Effector CD8-positive, alpha-beta T cell (primary cell): ENCODE results near the gene INO80.

Experiments
- DNase-seq: peaks from one replicate; lab custom pipeline; 2025; lab: John Stamatoyannopoulos, UW

INO80 gene

DNA sequence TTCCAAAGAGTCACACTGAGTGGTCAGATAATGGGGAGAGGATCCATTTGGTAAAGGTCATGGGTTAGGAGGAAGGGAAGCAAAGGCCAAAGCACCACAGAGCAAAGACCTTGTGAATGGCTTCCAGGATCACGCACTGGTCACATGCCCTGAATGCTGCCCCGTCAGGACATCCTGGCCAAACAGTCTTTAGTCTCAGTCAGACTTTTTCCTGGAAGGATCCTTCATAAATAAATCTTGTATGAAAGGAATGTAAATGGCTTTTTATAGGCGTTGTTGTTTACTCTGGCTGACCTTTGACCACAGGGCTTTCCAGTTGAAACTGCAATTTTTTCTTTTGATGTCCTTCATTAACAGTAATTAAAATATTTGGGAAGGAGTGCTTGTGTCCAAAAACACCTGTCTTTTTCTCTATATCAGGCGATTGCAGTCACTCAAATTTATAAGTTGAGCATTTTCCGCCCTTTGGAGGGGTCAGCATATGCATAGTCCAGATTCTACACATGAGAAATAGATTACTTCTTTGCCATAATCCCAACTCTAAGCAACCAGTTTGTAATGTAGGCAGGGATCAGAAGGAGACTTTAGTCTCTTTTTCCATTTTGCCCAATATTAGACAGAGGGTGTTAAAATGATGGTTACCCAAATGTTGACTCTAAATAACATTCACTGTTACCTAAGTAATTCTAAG lies 114.4 kb downstream of the INO80 start:
- no peak for DNase-seq

GRCh38 chr15:40999190-40999589 lies 116.9 kb downstream of the INO80 start:
- no peak for DNase-seq

GRCh38 chr15:40995656-40996055 lies 120.4 kb downstream of the INO80 start:
- DNase-seq = no peak

DNA sequence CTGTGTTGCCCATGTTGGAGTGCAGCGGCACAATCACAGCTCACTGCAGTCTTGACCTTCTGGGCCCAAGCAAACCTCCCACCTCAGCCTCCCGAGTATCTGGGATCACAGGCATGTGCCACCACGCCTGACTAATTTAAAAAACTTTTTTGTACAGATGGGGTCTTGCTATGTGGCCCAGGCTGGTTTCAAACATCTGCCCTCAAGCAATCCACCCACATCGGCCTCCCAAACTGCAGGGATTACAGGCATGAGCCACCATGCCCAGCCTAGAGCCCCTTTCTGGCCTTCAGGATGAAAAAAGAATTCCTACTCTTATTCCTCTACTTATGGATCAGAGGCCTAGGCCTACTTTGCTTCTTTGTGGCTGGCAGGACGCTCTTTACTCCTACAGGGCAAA lies 123.3 kb downstream of the INO80 start:
- no peak for DNase-seq

- no peak for DNase-seq
These were observed 123.8 kb downstream of the INO80 start for GRCh38 chr15:40992241-40992741.

DNA sequence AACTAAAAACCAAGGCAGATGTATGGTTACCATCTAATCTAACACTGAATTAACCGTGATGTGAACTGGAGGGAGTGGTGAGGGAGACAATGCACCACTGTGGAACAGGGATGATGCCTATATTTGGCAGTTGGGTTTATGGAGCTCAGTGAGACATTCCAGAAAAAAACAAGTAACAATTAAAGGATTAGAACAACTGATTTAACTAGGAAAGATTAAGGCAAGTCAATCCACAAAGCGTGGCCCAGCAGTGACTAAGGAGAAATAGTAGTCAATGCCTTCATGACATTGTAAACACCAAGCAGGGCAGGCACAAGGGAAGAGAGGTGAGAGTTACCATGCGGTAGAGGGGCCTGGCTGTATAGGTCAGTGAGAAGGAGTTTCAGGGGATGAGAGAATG lies 124.7 kb downstream of the INO80 start:
- DNase-seq = no peak

DNA sequence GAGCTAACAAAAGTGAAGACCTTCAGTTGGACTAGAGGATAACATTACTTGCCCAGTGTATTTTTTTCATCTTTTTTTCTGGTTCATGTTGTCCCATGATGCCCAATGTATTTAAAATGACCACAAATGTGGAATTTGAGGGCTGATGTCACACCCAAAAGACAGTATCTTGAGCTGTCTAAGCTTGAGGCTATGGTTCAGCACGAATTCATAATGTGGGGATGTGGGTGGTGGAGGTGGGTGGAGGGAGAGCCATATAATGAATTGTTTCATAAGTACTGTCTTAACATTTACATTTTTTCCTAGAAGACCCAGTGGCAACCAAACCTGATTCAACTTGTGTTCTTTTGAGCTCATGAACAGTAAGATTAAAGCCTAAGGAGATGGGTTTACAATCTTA lies 125.3 kb downstream of the INO80 start:
- no peak for DNase-seq

- DNase-seq = no peak
These were observed 126.0 kb downstream of the INO80 start for GRCh38 chr15:40990080-40990479.

DNA sequence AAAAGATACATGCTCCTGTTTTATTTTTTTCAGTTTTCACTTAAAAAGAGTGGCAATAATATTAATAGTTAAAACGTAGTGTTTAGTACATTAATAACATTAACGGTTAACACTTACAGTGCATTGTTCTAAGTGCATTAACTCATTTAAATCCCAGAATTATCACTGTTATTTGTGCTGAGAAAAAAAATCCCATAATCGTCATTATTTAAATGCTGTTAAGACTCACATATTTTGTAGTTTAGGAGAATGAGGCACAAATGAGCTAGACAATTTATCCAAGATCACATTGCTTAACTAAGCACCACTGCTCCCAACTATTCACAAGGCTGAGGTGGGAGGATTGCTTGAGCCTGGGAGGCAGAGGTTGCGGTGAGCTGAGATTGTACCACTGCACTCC lies 127.9 kb downstream of the INO80 start:
- no peak for DNase-seq

DNA sequence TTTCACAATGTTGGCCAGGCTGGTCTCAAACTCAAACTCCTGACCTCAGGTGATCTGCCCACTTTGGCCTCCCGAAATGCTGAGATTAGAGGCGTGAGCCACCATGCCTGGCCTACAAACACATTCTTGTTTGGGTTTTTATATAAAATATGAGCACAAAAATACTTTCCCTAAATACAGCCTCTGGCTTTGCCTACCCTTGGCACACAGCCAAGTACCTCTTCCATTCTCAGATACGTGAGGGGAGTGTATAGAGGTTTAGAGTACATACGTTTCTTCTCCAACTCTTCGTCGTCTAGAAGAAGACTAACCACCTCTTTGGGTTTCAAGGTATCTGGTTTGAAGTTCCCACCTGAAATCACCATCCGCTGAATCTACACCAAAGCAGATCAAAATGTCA lies 129.3 kb downstream of the INO80 start:
- no peak for DNase-seq

GRCh38 chr15:40985541-40986330 lies 130.3 kb downstream of the INO80 start:
- no peak for DNase-seq

GRCh38 chr15:40984964-40985363 lies 131.1 kb downstream of the INO80 start:
- no peak for DNase-seq

GRCh38 chr15:40984406-40984805 lies 131.7 kb downstream of the INO80 start:
- no peak for DNase-seq

GRCh38 chr15:40982855-40983254 lies 133.2 kb downstream of the INO80 start:
- DNase-seq = no peak

DNA sequence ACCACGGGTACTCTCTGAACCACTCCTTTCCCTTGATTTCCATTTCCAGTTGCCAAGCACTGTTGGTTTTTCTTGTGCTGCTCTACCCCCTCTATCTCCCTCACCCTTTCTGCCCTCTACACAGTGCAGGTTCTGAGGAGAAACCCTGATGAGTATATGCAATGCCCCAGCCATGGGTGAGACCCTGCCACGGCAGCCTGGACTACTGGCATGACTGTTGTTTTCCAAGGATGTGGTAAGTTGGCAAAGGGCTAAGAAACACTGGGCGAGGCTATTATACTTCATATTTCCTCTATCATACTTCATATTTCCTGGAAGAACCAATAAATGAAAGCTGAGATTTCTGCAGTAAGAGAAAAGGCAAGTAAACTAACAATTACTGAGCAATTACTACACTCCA lies 134.9 kb downstream of the INO80 start:
- no peak for DNase-seq

GRCh38 chr15:40978562-40978961 lies 137.5 kb downstream of the INO80 start:
- DNase-seq = no peak

DNA sequence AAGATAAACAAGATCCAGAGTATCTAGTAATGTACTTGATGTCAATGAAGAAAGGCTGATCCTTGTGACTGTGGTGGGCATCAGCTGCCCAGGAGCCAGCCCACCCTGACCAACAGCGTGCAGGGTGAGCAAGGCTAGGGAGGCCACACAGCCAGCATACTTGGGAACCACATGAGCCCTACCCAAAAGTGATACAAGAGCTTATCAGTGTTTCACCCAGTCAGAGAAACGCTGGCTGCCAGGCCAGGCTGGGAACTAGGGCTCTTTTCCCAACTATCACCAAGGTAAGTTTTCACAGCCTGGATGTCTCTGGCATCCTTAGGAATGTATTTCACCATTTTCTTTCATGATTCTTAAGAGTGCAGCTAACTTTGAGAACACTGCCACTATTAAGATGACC lies 137.9 kb downstream of the INO80 start:
- no peak for DNase-seq

DNA sequence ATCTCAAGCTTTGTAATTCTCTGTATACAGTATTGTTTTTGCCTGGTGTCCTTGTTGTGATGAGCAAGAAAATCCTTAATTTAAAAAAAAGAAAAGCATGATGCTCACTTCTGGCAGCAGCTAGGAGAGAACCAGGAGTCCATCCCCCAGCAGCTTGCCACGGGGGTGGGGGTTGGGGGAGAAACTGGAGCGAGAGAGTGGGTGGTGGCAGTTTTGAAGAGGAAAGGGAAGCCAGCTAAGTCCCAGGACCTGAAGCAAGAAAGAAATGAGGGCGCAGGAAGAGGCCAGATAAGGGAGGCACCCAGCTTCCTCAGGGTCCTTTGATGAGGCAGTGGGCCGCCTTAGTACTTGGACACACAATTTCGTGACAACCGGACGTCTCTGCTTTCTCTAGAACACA lies 139.3 kb downstream of the INO80 start:
- DNase-seq = no peak

GRCh38 chr15:40974879-40975278 lies 141.2 kb downstream of the INO80 start:
- DNase-seq = no peak

- no peak for DNase-seq
These were observed 146.7 kb downstream of the INO80 start for GRCh38 chr15:40969363-40969762.

DNA sequence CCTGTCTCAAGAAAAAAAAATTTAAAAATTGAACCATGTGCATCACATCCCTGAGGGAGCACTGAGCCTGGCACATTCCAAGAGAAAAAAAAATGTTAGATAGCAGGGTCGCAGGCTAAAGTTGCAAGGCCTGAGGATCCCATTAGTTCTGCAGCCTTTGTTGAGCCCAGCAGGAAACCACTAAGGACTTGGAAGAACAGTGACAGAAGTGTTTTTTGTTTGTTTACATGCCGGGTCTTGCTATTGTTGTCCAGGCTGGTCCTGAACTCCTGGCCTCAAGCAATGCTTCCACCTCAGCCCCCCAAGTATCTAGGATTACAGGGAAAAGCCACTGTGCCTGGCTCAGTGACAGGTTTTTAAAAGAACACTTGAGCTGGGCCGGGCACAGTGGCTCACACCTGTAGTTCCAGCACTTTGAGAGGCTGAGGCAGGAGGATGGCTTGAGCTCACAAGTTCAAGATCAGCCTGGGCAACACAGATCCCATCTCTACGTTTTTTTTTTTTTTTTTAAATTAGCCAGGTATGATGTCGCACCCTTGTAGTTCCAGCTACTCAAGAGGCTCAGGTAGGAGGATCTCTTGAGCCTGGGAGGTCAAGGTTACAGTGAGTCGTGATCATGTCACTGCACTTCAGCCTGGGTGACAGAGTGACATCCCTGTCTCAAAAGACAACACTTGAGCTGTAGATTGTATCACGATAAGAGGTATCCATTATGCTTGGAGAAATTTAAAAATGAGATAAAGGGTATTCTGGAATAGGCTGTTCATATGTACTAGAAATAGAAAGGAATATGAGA lies 147.6 kb downstream of the INO80 start:
- DNase-seq = no peak

DNA sequence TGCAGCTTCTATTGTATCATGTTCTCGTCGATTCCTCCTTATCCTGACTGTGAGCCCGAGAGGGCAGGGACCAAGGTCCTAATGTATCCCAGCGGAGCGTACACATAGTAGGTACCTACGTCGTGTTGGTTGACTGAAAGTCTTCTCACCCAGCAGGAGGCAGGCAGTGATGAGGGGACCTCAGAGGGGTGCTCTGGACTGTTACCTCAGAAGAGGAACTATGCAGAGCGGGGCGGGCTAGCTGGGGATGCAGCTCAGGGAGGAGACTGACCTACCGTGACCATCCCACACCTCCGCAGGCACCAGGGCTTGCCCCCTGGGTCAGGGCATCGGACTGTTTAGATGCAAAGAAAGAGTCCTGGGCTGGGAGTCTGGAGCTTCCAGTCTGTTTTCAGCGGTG lies 151.4 kb downstream of the INO80 start:
- DNase-seq = no peak

DNA sequence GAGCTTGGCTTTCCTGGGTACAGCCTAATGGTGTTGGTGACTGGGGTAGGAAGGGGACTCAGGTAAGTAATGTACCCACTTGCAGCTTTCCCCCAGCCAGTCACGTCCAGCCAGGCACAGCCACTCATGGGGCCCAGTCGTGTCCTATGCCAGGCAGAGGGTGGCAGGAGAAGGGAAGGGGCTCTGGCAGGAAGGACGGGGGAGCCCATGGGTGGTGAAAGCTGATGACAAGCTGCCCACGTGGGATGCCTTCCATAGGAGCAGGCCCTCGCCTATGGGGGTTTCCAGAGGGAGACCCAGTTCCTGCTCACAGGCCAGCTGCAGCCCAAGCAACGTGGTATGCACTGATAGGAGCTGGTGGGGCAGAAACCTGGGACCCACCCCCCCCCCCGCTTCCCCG lies 152.1 kb downstream of the INO80 start:
- DNase-seq = no peak
